T1000 (cell line): ENCODE data around the gene SERPING1.
A peak's percentile ranks its signal among the peaks of the same experiment; 100 is the strongest.

ENCODE experiments used
- DNase-seq: peaks from one replicate; lab custom pipeline; 2025; ENCODE audit warnings: mixed read lengths; lab: John Stamatoyannopoulos, UW

SERPING1 gene

DNA sequence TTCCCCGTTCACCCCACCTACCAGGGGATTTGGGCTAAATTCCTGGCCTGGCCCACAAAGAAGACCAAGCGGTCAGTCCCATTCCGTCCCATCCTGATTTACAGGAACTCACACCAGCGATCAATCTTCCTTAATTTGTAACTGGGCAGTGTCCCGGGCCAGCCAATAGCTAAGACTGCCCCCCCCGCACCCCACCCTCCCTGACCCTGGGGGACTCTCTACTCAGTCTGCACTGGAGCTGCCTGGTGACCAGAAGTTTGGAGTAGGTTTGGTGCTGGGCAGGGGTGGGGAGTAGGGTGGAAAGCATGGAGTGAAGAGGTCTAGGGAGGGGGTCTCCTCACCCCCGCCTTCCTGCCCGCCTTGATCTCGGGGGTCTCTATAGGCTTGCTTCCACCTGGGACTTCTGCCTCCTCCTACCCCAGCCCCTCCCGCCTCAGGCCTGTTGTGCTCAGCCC lies at the start of gene SERPING1:
Gene SERPING1 (plus strand): TSS at position 225 of the 455 bp plus-strand sequence. CDS start 586 bp downstream, outside the sequence.
- no peak for DNase-seq

DNA sequence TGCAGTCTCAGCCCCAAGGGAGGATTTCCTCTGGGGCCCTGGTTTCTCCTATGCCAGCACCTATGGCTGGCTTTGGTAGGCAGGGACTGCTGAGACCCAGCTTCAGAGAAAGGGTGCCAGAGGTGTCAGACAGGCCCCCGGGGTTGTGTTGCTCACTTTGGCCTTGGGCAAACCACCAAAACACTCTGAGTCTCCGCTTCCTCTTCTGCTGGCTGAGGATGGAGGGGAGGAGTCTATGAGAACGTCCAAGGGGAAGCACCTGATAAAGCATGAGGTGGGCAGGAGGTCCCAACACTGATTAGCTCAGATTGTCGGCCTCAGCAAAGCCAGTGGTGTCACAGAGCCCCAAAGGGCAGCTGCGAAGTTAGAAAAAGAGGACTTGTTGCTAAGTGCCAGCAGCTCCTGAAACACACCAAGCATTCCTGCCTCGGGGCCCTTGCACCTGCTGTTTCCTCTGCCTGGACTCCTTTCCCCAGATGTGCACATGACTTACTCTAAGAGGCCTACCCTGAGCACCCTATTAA lies 49.6 kb upstream of the SERPING1 start:
- no peak for DNase-seq

DNA sequence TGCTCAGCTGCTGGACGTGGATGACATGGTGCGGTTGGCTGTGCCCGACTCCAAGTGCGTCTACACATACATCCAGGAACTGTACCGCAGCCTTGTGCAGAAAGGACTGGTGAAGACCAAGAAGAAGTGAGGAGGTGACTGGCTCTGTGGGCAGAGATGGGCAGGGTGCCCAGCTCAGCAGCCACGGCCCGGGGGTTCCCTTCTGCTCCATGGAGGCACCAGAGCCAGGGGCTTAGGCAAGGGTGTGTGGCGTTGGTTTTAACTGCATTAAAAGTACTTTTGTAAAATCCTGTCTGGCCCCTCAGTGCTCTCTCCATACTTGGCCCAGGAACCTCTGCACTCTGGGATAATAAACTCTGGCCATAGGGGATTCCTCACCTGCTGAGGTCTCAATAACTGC lies 47.5 kb upstream of the SERPING1 start:
- no peak for DNase-seq

DNA sequence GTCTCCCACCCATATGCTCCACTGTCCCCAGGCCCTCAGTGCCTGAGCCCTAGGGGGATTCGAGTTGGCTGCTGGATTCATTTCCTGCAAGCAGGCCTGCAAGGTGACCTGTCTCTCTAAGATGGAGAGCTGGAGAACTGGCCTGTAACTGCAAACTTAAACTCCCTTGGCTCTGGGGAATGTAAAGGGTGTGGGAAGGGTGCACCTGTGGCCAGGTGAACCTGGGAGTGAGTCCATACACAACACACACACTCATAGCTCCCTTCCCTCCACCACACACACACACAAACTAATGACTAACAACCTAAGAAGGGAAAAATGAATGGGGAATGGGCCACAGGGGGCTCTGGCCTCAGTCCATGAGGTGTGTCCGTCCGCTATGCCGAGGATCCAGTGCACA lies 45.5 kb upstream of the SERPING1 start:
- no peak for DNase-seq

DNA sequence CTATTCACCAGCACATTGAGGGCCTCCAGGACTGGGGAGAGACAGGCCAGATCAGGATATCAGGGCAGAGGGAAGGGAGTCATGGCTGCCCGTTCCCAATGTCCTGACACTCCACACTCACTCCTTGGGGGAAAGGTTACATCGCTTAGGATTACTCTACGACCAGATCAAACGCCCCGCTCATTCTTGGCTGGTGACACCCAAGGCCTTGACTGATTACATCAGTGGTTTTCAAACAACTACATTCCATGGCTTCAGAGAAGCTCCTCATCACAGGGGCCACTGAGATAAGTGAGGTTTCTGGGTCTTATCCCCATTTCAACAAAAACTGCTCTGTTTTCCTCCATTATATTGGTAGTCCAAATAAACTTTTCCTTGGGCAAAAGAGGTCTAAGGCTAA lies 45.0 kb upstream of the SERPING1 start:
- no peak for DNase-seq

- DNase-seq, result no peak
Measured at GRCh38 chr11:57555393-57555792, 42.1 kb upstream of the SERPING1 start.

- no peak for DNase-seq
Measured at GRCh38 chr11:57556041-57556440, 41.4 kb upstream of the SERPING1 start.

DNA sequence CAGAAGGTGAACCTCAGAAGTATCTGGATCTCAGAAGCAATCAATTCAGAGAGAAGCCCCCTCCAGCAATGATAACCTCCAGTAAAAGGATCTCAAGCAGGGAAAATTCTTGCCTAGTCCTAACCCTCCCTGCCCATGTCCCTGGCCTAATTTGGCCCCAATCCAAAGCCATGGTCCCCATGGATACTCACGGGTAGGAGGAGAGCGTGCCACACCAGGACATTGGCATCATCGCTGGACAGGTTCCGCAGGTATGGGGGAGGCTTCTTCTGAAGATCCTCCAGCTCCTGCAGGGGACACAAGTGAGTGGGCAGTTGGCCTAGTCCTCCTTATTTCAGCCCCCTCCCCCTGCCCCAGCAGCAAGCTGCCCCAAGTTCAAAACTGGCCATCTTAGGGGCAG lies 37.3 kb upstream of the SERPING1 start:
- no peak for DNase-seq

GRCh38 chr11:57562596-57562995 lies 34.9 kb upstream of the SERPING1 start:
- no peak for DNase-seq

DNA sequence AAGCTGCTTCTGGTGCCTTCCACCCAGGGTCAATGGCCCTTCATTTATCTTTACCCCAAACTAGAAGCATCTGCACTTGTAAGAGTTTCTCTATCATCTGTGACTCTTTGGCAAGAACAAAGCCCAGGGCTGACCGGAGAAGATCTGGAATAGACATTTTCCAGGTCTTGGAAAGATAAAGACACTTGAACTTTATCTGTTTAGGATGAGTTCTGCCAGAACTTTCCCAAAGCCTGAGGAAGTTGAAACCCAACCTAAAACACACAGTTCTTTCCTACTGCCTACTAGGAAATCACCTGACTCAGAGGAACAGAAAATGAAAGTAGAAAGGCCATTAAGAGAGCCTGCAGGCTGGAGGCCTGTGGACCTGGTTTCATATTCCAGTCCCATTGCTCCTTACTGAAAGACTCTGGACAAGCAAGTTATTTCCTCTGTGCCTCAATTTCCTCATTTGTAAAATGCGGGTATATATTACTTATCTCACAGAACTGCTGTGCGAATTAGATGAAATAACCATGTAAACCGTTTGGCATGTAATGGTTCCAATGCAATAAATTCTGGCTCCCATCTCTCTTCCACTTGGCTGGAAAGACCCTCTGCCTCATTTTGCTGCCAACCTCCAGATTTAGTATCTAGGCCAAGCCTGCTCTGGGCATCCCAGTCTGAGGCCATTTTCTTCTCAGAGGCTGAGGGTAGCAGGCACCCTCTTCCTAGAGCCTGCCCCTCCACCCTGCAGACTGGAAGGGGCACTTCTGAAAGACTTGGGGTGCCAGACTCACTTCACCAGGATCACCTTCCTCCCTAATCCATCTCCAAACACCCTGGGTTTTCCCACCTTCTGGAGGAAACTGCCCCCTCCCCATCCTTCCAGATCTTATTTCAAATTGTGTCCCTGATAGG lies 31.2 kb upstream of the SERPING1 start:
- DNase-seq, result no peak

GRCh38 chr11:57566905-57567514 lies 30.5 kb upstream of the SERPING1 start:
- DNase-seq, result peak; percentile 14

GRCh38 chr11:57567515-57568329 lies 29.8 kb upstream of the SERPING1 start, which contains the start of gene UBE2L6:
UBE2L6 (minus strand) TSS chr11:57567672; CDS start chr11:57567611, 61 bp downstream.
- peak; percentile 63 for DNase-seq

- DNase-seq, result no peak
Measured at GRCh38 chr11:57568330-57568766, 29.1 kb upstream of the SERPING1 start.

- no peak for DNase-seq
Measured at GRCh38 chr11:57571606-57572005, 25.9 kb upstream of the SERPING1 start.

- no peak for DNase-seq
Measured at GRCh38 chr11:57574061-57574460, 23.4 kb upstream of the SERPING1 start.

DNA sequence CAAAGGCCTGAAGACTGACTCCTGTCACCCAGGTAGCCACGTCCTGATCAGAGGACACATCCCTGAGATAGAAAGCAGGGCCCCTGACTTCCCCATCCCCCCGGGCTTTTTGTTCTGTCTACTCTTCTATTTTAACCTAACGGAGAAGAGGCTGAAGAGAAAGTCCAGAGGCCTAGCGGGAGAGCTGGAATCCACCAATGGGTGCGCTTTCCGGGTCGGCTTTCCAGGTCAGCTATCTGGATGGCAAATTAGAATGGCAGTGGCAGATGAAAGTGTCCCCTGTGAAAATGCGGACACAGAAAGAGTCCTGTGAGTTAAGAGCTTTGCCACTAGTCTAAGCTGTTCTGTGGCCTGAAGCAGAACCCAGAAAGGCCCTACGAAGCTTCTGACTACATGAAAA lies 13.1 kb upstream of the SERPING1 start:
- DNase-seq, result no peak

GRCh38 chr11:57585301-57585700 lies 12.2 kb upstream of the SERPING1 start:
- DNase-seq, result no peak

GRCh38 chr11:57586711-57587245 lies 10.7 kb upstream of the SERPING1 start:
- no peak for DNase-seq

GRCh38 chr11:57588046-57588710 lies 9.3 kb upstream of the SERPING1 start:
- no peak for DNase-seq

DNA sequence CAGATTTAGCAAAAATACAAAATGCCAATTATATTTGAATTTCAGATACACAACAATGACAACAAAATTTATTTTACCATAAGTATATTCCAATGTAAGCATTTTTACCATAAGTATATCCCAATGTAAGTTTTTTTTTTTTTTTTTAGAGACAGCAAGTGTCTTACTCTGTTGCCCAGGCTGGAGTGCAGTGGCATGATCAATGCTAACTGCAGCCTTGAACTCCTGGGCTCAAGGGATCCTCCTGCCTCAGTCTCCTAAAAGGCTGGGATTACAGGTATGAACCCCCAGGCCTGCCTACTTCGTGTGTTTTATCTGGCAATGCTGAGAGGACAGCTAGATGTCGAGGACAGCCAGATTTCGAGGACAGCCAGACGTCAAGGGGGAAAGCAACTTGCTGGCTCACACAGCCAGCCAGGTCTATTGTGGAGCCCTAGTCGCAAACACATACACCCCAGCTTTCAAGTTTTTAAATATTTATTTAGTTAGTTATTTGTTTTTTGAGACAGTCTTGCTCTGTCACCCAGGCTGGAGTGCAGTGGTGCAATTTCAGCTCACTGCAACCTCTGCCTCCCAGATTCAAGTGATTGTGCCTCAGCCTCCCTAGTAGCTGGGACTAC lies 1.1 kb upstream of the SERPING1 start:
- no peak for DNase-seq
